OCI-LY7 (cell line): ENCODE data around the gene FOXK1. TPM values are rescaled to one million over a fixed set of nuclear protein-coding genes. Genes with fewer than 3 reads are reported as not detected.
"Not testable (repeated sequence)": the region's sequence is repeated elsewhere in the genome, so short reads cannot be mapped to it uniquely, and the experiment has no call there.

Experiments used
- BruUV-seq: library from RNA; stranded (reverse); fragments of 400-500 nt; replicated peaks from 2 replicates; lab custom pipeline; 2021; lab: Mats Ljungman, UMichigan
- CTCF ChIA-PET: fragments of 300-600 bp; sonication (Branson Sonifier 250); formaldehyde crosslinking; loops from one replicate; lab custom pipeline; 2022; ENCODE audit warnings: antibody characterized with exemption; ENCODE audit not compliant: unreplicated experiment; lab: Charles Lee
- POLR2A ChIA-PET: fragments of 300-600 bp; sonication (Branson Sonifier 250); formaldehyde crosslinking; loops from one replicate; lab custom pipeline; 2022; ENCODE audit warnings: antibody characterized with exemption; lab: Charles Lee
- DNase-seq: peaks from one replicate; pipeline ENCODE4 v3.0.0-alpha.2; 2015; ENCODE audit warnings: low spot score
- H2AFZ ChIP-seq: fragments of 200-600 bp; sonication (generic), shearing (Covaris generic); 2 replicates; pipeline ENCODE4 v1.6.1; 2014; ENCODE audit warnings: mild to moderate bottlenecking, antibody characterized with exemption, low read length, moderate library complexity
- H3K27ac ChIP-seq: fragments of 200-600 bp; sonication (generic); 2 replicates; pipeline ENCODE4 v1.5.1; 2014; ENCODE audit warnings: mixed run types, low read depth, mild to moderate bottlenecking, moderate library complexity, low read length, inconsistent platforms; ENCODE audit not compliant: poor library complexity, severe bottlenecking
- H3K36me3 ChIP-seq: fragments of 200-600 bp; sonication (generic); 2 replicates; pipeline ENCODE4 v1.6.1; 2014; ENCODE audit warnings: mild to moderate bottlenecking, antibody characterized with exemption, low read length, moderate library complexity, mixed read lengths; ENCODE audit not compliant: insufficient read depth
- H3K4me1 ChIP-seq: fragments of 200-600 bp; sonication (generic); 2 replicates; pipeline ENCODE4 v1.5.1; 2014; ENCODE audit warnings: mild to moderate bottlenecking, low read length; ENCODE audit not compliant: insufficient read depth, poor library complexity, severe bottlenecking
- H3K4me2 ChIP-seq: fragments of 200-600 bp; sonication (generic); 2 replicates; pipeline ENCODE4 v1.6.1; 2014; ENCODE audit warnings: mild to moderate bottlenecking, low read length
- H3K4me3 ChIP-seq: fragments of 200-600 bp; sonication (generic); 2 replicates; pipeline ENCODE4 v1.5.1; 2014; ENCODE audit warnings: mild to moderate bottlenecking, low read depth, low read length; ENCODE audit not compliant: poor library complexity, severe bottlenecking
- H3K79me2 ChIP-seq: fragments of 200-600 bp; sonication (generic); 2 replicates; pipeline ENCODE4 v1.6.1; 2016; ENCODE audit warnings: low read depth, mild to moderate bottlenecking, low read length, moderate library complexity, mixed read lengths; ENCODE audit not compliant: insufficient read depth
- H3K9me2 ChIP-seq: fragments of 200-600 bp; sonication (generic); 2 replicates; pipeline ENCODE4 v1.6.1; 2016; ENCODE audit warnings: mild to moderate bottlenecking, low read length, mixed read lengths; ENCODE audit not compliant: insufficient read depth
- H3K9me3 ChIP-seq: fragments of 200-600 bp; sonication (generic); 2 replicates; pipeline ENCODE4 v1.6.1; 2014; ENCODE audit warnings: mild to moderate bottlenecking, mixed run types, low read length, mixed read lengths
- H4K20me1 ChIP-seq: fragments of 200-600 bp; sonication (generic); 2 replicates; pipeline ENCODE4 v1.6.1; 2014; ENCODE audit warnings: mild to moderate bottlenecking, antibody characterized with exemption, low read length, moderate library complexity, mixed read lengths; ENCODE audit not compliant: insufficient read depth
- EZH2phosphoT487 ChIP-seq: fragments of 200-600 bp; sonication (generic); IDR thresholded peaks from 2 replicates; pipeline ENCODE4 v1.6.1; 2018; ENCODE audit warnings: low read depth, borderline replicate concordance, mild to moderate bottlenecking, mixed run types, antibody characterized with exemption, low read length, moderate library complexity, mixed read lengths
- intact Hi-C: fragments of 100-400 bp; cut with micrococcal nuclease; formaldehyde crosslinking; loops from one replicate; pipeline ENCODE4 v1.10.0; 2022; ENCODE audit not compliant: unreplicated experiment
- total RNA-seq, 2 experiments: library from RNA; depleted of rRNA in 1 of 2; stranded (reverse); fragments of >200 nt in 1 of 2; shearing (Covaris generic) in 1 of 2; gene quantifications; 2 replicates each; pipeline ENCODE4 v1.2.3, GENCODE V29; 2014 to 2022
- TF ChIP-seq, protein P1 (sequence below): fragments of 200-600 bp; sonication (generic); conservative IDR thresholded peaks from 2 replicates; pipeline ENCODE4 v1.5.1; 2014; ENCODE audit warnings: mild to moderate bottlenecking, antibody characterized with exemption, low read length, moderate library complexity, mixed read lengths

FOXK1 gene
- total RNA-seq, 2 experiments from 2014 or later = 17.3 to 34.5 TPM

GRCh38 chr7:4689668-4690067 is 7.6 kb downstream of the FOXK1 start:
- H3K36me3 ChIP-seq = peaks cover 16% of the 10 kb centered on the region
- H4K20me1 ChIP-seq = peaks cover 18% of the 10 kb centered on the region
- no peaks in the 10 kb centered on the region for H3K9me2 ChIP-seq
- no peak overlapping the region for H2AFZ ChIP-seq
- H3K79me2 ChIP-seq = peaks cover 94% of the 10 kb centered on the region
- ChIA-PET POLR2A (no interaction called here), CTCF (no interaction called here)
- no peak overlapping the region for H3K4me3 ChIP-seq
- no TSS peak for BruUV-seq
- TF ChIP-seq EZH2phosphoT487 = no peak
- TF ChIP-seq, protein P1, sequence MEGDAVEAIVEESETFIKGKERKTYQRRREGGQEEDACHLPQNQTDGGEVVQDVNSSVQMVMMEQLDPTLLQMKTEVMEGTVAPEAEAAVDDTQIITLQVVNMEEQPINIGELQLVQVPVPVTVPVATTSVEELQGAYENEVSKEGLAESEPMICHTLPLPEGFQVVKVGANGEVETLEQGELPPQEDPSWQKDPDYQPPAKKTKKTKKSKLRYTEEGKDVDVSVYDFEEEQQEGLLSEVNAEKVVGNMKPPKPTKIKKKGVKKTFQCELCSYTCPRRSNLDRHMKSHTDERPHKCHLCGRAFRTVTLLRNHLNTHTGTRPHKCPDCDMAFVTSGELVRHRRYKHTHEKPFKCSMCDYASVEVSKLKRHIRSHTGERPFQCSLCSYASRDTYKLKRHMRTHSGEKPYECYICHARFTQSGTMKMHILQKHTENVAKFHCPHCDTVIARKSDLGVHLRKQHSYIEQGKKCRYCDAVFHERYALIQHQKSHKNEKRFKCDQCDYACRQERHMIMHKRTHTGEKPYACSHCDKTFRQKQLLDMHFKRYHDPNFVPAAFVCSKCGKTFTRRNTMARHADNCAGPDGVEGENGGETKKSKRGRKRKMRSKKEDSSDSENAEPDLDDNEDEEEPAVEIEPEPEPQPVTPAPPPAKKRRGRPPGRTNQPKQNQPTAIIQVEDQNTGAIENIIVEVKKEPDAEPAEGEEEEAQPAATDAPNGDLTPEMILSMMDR = no peak
- peaks cover 3% of the 10 kb centered on the region for H3K4me1 ChIP-seq
- intact Hi-C loops = no loop called here
- no peak for DNase-seq
- H3K27ac ChIP-seq = no peak overlapping the region
- no peaks in the 10 kb centered on the region for H3K9me3 ChIP-seq
- H3K4me2 ChIP-seq = no peak overlapping the region

- Histone ChIP-seq H3K4me2 (no peak overlapping the region), H3K27ac (no peak overlapping the region), H3K9me3 (no peaks in the 10 kb centered on the region), H3K4me1 (no peaks in the 10 kb centered on the region), H3K4me3 (no peak overlapping the region), H3K9me2 (no peaks in the 10 kb centered on the region), H2AFZ (no peak overlapping the region), H3K36me3 (peaks cover 5% of the 10 kb centered on the region; the same call in 1 of the 2 replicates), H4K20me1 (peaks cover 14% of the 10 kb centered on the region), H3K79me2 (peaks cover 91% of the 10 kb centered on the region)
- BruUV-seq = no TSS peak
- POLR2A ChIA-PET = interaction anchor here (0.5 kb wide), 1 partner anchor 114 kb away, joined by 4 read pairs; no protein-coding TSS in a partner anchor
- DNase-seq = no peak
- intact Hi-C loops = no loop called here
- CTCF ChIA-PET = no interaction called here
- no peak for TF ChIP-seq EZH2phosphoT487
- TF ChIP-seq, protein P1 = no peak
Observed at GRCh38 chr7:4690953-4691856, 9.1 kb downstream of the FOXK1 start.

GRCh38 chr7:4692055-4692454 is 10.0 kb downstream of the FOXK1 start:
- Histone ChIP-seq H3K9me3 (no peaks in the 10 kb centered on the region), H3K4me1 (no peaks in the 10 kb centered on the region), H3K4me3 (no peak overlapping the region), H3K79me2 (peaks cover 87% of the 10 kb centered on the region), H4K20me1 (peaks cover 14% of the 10 kb centered on the region), H3K4me2 (no peak overlapping the region), H3K36me3 (no peaks in the 10 kb centered on the region; the same call in 1 of the 2 replicates), H3K9me2 (no peaks in the 10 kb centered on the region), H2AFZ (no peak overlapping the region), H3K27ac (no peak overlapping the region)
- no peak for DNase-seq
- TF ChIP-seq EZH2phosphoT487 = no peak
- TF ChIP-seq, protein P1 = no peak
- POLR2A ChIA-PET = no interaction called here
- CTCF ChIA-PET = no interaction called here
- intact Hi-C loops = no loop called here
- no TSS peak for BruUV-seq

- H3K4me3 ChIP-seq, DNase-seq, H3K4me2 ChIP-seq, H3K9me3 ChIP-seq, H2AFZ ChIP-seq, intact Hi-C loops, BruUV-seq, CTCF ChIA-PET, H3K9me2 ChIP-seq, H3K27ac ChIP-seq, H3K36me3 ChIP-seq, H3K4me1 ChIP-seq: not testable (repeated sequence)
- peaks cover 84% of the 10 kb centered on the region for H3K79me2 ChIP-seq
- peaks cover 14% of the 10 kb centered on the region for H4K20me1 ChIP-seq
- POLR2A ChIA-PET = interaction anchor here (0.7 kb wide), 1 partner anchor 31 kb away, joined by 3 read pairs; no protein-coding TSS in a partner anchor
Observed at GRCh38 chr7:4692622-4693021, 10.5 kb downstream of the FOXK1 start.
